Breast epithelium (tissue), 4 donors: ENCODE data around the gene CRY2. TPM values are rescaled to one million over a fixed set of nuclear protein-coding genes. Genes with fewer than 3 reads are reported as not detected.
"Not testable (repeated sequence)": the region's sequence is repeated elsewhere in the genome, so short reads cannot be mapped to it uniquely, and the experiment has no call there.

Source experiments
- DNase-seq, 2 donors: peaks; one replicate each; pipeline ENCODE4 v3.0.0-alpha.2; 2019; ENCODE audit warnings: low spot score in 2 of 2
- H3K27ac ChIP-seq, 2 donors: fragments of 200-600 bp; sonication (generic) in 1 of 2; one replicate each; pipeline ENCODE4 v1.5.1; 2016 to 2019; ENCODE audit warnings: mild to moderate bottlenecking in 1 of 2
- H3K27me3 ChIP-seq, 2 donors: fragments of 200-600 bp; sonication (generic) in 1 of 2; one replicate each; pipeline versions ENCODE4 v1.5.1 to v1.6.0; 2017 to 2019; ENCODE audit warnings: control low read depth in 1 of 2, mild to moderate bottlenecking in 1 of 2
- H3K36me3 ChIP-seq: fragments of 200-600 bp; one replicate; pipeline ENCODE4 v1.5.1; 2019
- H3K4me1 ChIP-seq, 2 donors: fragments of 200-600 bp; sonication (generic); one replicate each; pipeline ENCODE4 v1.5.1; 2016 to 2019; ENCODE audit warnings: control low read depth in 1 of 2
- H3K4me3 ChIP-seq, 3 donors: fragments of 200-600 bp; sonication (generic); 1 replicate in 2 of 3; 2 replicates in 1 of 3; pipeline ENCODE4 v1.5.1; 2016 to 2019; ENCODE audit warnings: mild to moderate bottlenecking in 3 of 3, moderate library complexity in 2 of 3
- H3K9me3 ChIP-seq, 2 donors: fragments of 200-600 bp; sonication (generic) in 1 of 2; one replicate each; pipeline ENCODE4 v1.5.1; 2016 to 2019; ENCODE audit warnings: control low read depth in 1 of 2
- POLR2A ChIP-seq: fragments of 450-650 bp; IDR thresholded peaks from one replicate; pipeline ENCODE4 v1.6.1; 2016; ENCODE audit warnings: antibody characterized with exemption, mild to moderate bottlenecking, moderate library complexity
- POLR2AphosphoS5 ChIP-seq, 3 donors: sonication (generic); formaldehyde crosslinking; IDR thresholded peaks; one replicate each; pipeline ENCODE4 v1.6.1; 2017; ENCODE audit warnings: antibody characterized with exemption in 3 of 3
- intact Hi-C: fragments of 100-400 bp; cut with DNase I; formaldehyde crosslinking; loops from one replicate; pipeline ENCODE4 v1.15.1; 2023; ENCODE audit warnings: low total_unique reads
- total RNA-seq, 3 donors: library from RNA; depleted of rRNA; stranded (reverse); fragments of >200 nt; gene quantifications; one replicate each; pipeline ENCODE4 v1.1.0, GENCODE V29; 2016
- TF ChIP-seq, protein P1 (sequence below), 3 donors: fragments of 450-650 bp; IDR thresholded peaks; one replicate each; pipeline ENCODE4 v1.5.1; 2016 to 2017; ENCODE audit warnings: antibody characterized with exemption in 3 of 3, mild to moderate bottlenecking in 3 of 3, moderate library complexity in 3 of 3

Gene CRY2
- total RNA-seq, 3 donors from 2014 or later, result 44.2 to 54.1 (median 44.3) TPM

- Histone ChIP-seq H3K27me3 (no peaks in the 10 kb centered on the region), H3K36me3 (no peaks in the 10 kb centered on the region), H3K9me3 (no peaks in the 10 kb centered on the region), H3K4me3 (no peak overlapping the region), H3K27ac (no peak overlapping the region), H3K4me1 (peaks cover 4 to 6% of the 10 kb centered on the region in 2 donors)
- intact Hi-C loops, result no loop called here
- TF ChIP-seq, protein P1, sequence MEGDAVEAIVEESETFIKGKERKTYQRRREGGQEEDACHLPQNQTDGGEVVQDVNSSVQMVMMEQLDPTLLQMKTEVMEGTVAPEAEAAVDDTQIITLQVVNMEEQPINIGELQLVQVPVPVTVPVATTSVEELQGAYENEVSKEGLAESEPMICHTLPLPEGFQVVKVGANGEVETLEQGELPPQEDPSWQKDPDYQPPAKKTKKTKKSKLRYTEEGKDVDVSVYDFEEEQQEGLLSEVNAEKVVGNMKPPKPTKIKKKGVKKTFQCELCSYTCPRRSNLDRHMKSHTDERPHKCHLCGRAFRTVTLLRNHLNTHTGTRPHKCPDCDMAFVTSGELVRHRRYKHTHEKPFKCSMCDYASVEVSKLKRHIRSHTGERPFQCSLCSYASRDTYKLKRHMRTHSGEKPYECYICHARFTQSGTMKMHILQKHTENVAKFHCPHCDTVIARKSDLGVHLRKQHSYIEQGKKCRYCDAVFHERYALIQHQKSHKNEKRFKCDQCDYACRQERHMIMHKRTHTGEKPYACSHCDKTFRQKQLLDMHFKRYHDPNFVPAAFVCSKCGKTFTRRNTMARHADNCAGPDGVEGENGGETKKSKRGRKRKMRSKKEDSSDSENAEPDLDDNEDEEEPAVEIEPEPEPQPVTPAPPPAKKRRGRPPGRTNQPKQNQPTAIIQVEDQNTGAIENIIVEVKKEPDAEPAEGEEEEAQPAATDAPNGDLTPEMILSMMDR (IDR thresholded peaks at IDR 0.05), result no peak
- TF ChIP-seq POLR2AphosphoS5 (IDR thresholded peaks at IDR 0.05) (no peak), POLR2A (no peak)
- DNase-seq, result no peak
These were observed 55.4 kb downstream of the CRY2 start for GRCh38 chr11:45902452-45903380.

DNA sequence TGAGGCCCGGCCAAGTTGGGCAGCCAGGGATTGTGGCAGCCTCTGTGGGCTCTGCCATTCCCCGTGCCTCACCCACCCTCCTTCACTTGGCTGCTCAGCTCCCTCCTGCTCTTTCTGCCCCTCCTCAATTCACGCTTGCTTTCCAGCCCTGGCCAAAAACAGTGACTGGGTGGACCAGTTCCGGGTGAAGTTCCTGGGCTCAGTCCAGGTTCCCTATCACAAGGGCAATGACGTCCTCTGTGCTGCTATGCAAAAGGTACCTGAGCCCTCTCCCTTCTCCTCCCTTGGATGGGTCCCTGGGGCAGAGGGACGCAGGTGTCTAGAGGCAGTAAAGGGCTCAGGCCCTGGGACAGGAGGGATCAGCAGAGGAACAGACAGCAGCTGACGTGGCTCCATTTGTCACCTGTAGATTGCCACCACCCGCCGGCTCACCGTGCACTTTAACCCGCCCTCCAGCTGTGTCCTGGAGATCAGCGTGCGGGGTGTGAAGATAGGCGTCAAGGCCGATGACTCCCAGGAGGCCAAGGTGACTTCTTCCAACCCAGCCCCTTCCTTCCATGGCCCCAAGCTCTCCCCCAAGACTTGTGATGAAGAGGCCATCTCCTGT, 57.1 kb downstream of the CRY2 start:
- Histone ChIP-seq H3K27me3 (no peaks in the 10 kb centered on the region), H3K27ac (no peak overlapping the region), H3K4me1 (peaks cover 4 to 6% of the 10 kb centered on the region in 2 donors), H3K9me3 (no peaks in the 10 kb centered on the region), H3K36me3 (no peaks in the 10 kb centered on the region), H3K4me3 (no peak overlapping the region)
- DNase-seq, result no peak
- TF ChIP-seq, protein P1 (IDR thresholded peaks at IDR 0.05), result no peak
- TF ChIP-seq POLR2AphosphoS5 (IDR thresholded peaks at IDR 0.05) (no peak), POLR2A (no peak)
- intact Hi-C loops, result no loop called here

DNA sequence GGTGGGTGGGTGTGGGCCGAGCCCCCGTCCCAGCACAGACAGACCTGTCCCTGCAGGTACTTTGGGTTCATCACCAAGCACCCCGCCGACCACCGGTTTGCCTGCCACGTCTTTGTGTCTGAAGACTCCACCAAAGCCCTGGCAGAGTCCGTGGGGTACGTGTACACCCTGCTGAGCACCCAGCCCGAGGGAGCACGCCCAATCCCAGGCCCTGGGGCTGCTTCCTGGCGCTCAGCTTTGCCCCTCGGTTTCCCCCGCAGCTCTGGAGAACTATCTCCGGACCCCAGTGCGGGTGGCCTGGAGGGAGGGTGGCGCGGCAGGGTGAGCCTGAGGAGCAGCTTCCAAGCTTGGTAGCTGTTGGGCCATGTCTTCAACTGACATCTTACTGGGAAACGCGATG, 57.8 kb downstream of the CRY2 start:
- intact Hi-C loops, result no loop called here
- DNase-seq, result no peak
- H3K36me3 ChIP-seq, result no peaks in the 10 kb centered on the region

DNA sequence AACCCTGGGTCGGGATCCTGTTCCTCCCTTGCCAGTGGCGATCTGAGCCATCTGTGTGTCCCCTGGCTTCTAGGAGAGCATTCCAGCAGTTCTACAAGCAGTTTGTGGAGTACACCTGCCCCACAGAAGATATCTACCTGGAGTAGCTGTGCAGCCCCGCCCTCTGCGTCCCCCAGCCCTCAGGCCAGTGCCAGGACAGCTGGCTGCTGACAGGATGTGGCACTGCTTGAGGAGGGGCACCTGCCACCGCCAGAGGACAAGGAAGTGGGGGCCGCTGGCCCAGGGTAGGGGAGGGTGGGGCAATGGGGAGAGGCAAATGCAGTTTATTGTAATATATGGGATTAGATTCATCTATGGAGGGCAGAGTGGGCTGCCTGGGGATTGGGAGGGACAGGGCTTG, 58.3 kb downstream of the CRY2 start:
- intact Hi-C loops, H3K27ac ChIP-seq, H3K4me1 ChIP-seq, H3K27me3 ChIP-seq, H3K9me3 ChIP-seq, DNase-seq, H3K4me3 ChIP-seq, H3K36me3 ChIP-seq: not testable (repeated sequence)

More for the DNA sequence above, 57.8 kb downstream of the CRY2 start:
- H3K4me1 ChIP-seq, result peaks cover 4 to 6% of the 10 kb centered on the region in 2 donors
- no peaks in the 10 kb centered on the region for H3K9me3 ChIP-seq
- no peaks in the 10 kb centered on the region for H3K27me3 ChIP-seq
- no peak overlapping the region for H3K27ac ChIP-seq
- H3K4me3 ChIP-seq, result no peak overlapping the region
- no peak for TF ChIP-seq POLR2A
- TF ChIP-seq POLR2AphosphoS5 (IDR thresholded peaks at IDR 0.05), result no peak
- TF ChIP-seq, protein P1 (IDR thresholded peaks at IDR 0.05), result no peak

DNA sequence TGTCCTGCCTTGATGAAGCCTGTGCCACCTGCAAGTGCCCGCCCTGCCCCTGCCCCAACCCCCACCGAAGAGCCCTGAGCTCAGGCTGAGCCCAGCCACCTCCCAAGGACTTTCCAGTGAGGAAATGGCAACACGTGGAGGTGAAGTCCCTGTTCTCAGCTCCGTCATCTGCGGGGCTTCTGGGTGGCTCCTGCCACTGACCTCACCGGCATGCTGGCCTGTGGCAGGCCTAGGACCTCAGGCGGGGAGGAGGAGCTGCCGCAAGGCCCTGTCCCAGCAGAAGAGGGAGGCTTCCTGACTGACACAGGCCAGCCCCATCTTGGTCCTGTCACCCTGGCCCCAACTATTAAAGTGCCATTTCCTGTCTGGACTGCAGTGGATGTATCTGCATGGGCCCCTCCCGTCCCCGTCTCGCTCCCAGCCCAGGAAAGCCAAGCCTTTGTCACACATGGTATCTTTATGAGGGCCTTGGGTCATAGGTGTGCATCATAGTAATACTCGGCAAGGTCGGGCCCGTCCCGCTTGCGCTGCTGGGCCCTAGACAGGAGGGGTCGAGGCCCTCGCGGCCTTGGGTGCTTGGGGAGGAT, 58.9 kb downstream of the CRY2 start:
- Histone ChIP-seq H3K4me3 (no peak overlapping the region), H3K4me1 (peaks cover 0 to 1% of the 10 kb centered on the region in 2 donors), H3K36me3 (no peaks in the 10 kb centered on the region), H3K9me3 (no peaks in the 10 kb centered on the region), H3K27ac (no peak overlapping the region), H3K27me3 (no peaks in the 10 kb centered on the region)
- no peak for DNase-seq
- intact Hi-C loops, result no loop called here
- TF ChIP-seq POLR2AphosphoS5 (IDR thresholded peaks at IDR 0.05) (no peak), POLR2A (no peak)
- TF ChIP-seq, protein P1 (IDR thresholded peaks at IDR 0.05), result no peak
